Posterior vena cava (tissue), 2 donors: ENCODE data around the gene PRR13. TPM values are rescaled to one million over a fixed set of nuclear protein-coding genes. Genes with fewer than 3 reads are reported as not detected.
"Not testable (repeated sequence)": the region's sequence is repeated elsewhere in the genome, so short reads cannot be mapped to it uniquely, and the experiment has no call there.

Experiments used
- DNase-seq: peaks from one replicate; pipeline ENCODE4 v3.0.0-alpha.2; 2020; ENCODE audit warnings: low spot score
- intact Hi-C, 2 donors: fragments of 100-400 bp; cut with DNase I; formaldehyde crosslinking; loops; one replicate each; pipeline versions ENCODE4 v1.14.1 to v1.14.2; 2022 to 2023
- total RNA-seq, 2 donors: library from RNA; stranded (reverse); fragmentation: NEBNext Ultra II Directional; extraction: Animal tissue kit (Norgen Biotek cat#: 25700); gene quantifications; one replicate each; pipeline ENCODE4 v1.2.1, GENCODE V29; 2021
- donor health status: DM: yes; HTN: yes; CAD: no.
- donor health status: DM: yes; HTN: yes; CAD: no.

Gene PRR13
- total RNA-seq, 2 donors from 2014 or later, result 99.1 to 102 TPM

DNA sequence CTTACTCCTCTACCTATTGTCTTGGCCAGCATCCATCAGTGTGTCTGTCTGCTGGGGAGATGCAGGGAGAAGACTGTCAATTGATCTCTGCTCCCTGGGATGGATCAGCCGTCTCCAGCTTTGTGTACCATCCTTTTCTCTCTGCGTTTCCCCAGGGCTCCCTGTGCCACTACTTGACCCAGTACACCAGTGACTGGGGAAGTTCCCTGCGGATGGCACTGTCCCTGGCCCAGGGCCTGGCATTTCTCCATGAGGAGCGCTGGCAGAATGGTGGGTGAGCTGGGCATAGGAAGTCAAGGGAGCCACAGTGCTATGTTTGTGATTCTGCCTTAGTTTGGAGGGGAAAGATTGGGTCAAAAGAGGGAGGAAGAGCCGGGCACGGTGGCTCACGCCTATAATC, 12.8 kb upstream of the PRR13 start:
- intact Hi-C loops, result no loop called here
- DNase-seq, result peak; percentile 26

DNA sequence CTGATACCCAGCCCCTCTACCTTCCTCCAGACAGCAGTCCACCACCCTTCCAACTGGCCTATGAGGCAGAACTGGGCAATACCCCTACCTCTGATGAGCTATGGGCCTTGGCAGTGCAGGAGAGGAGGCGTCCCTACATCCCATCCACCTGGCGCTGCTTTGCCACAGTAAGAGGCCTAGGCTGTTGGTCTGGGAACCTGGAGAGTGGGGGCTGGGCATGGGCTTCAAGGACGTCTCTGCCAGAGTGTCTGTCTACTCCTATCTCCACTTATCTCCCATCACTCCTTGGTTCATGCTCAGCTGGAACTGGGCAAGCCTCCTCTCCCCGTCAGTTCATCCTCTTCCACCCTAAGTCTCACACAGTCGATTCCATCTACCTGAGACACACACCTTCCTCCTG, 11.4 kb upstream of the PRR13 start:
- intact Hi-C loops, result no loop called here

DNA sequence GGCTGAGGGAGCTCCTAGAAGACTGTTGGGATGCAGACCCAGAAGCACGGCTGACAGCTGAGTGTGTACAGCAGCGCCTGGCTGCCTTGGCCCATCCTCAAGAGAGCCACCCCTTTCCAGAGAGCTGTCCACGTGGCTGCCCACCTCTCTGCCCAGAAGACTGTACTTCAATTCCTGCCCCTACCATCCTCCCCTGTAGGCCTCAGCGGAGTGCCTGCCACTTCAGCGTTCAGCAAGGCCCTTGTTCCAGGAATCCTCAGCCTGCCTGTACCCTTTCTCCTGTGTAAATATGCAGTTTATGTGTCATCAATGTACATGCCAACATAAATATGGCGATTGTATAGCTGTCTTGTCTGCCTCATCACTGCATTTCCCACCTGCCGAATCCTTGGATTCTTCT, 10.3 kb upstream of the PRR13 start:
- intact Hi-C loops, result no loop called here
- DNase-seq, result peak; percentile 56

More for the DNA sequence above, 11.4 kb upstream of the PRR13 start:
- DNase-seq, result peak; percentile 38

DNA sequence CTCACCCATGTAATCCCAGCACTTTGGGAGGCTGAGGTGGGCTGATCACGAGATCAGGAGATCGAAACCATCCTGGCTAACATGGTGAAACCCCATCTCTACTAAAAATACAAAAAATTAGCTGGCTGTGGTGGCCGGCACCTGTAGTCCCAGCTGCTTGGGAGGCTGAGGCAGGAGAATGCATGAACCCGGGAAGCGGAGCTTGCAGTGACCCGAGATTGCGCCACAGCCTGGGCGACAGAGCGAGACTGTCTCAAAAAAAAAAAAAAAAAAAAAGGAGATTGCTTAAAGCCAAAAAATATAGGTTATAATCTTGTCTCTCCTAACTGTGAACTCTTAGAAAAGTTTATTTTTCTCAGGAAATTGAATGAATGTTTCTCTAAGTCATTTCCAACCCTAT, 6.2 kb upstream of the PRR13 start:
- intact Hi-C loops, result not testable (repeated sequence)

DNA sequence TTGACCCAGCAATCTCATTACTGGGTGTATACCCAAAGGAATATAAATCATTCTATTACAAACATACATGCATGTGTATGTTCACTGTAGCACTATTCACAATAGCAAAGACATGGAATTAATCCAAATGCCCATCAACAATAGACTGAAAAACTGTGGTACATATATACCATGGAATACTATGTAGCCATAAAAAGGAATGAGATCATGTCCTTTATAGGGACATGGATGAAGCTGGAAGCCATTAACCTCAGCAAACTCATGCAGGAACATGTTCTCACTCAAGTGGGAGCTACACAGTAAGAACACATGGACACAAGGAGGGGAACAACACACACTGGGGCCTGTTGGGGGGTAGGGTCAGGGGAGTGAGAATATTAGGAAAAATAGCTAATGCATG, 2.0 kb upstream of the PRR13 start:
- intact Hi-C loops, DNase-seq: not testable (repeated sequence)

More for the DNA sequence above, 6.2 kb upstream of the PRR13 start:
- DNase-seq, result not testable (repeated sequence)

DNA sequence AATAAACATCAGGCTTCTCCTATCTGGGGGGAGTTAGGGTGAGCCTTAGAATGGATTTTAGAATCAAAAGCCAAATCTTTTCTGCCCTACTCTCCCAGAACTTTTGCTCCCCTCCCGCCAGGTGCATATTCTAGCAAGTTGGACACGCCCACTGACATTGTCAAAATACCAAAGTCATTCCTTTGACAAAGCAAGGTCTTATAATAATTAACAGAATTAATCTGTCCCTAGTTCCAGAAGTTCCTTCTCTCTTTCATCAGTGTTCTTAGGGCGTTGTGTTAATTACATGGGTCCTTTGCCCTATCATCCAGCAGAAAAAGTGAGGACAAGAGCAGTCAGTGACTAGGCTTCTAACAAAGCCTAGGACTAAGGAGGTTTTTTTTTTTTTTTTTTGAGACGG, 2.4 kb downstream of the PRR13 start:
- intact Hi-C loops, result no loop called here

DNA sequence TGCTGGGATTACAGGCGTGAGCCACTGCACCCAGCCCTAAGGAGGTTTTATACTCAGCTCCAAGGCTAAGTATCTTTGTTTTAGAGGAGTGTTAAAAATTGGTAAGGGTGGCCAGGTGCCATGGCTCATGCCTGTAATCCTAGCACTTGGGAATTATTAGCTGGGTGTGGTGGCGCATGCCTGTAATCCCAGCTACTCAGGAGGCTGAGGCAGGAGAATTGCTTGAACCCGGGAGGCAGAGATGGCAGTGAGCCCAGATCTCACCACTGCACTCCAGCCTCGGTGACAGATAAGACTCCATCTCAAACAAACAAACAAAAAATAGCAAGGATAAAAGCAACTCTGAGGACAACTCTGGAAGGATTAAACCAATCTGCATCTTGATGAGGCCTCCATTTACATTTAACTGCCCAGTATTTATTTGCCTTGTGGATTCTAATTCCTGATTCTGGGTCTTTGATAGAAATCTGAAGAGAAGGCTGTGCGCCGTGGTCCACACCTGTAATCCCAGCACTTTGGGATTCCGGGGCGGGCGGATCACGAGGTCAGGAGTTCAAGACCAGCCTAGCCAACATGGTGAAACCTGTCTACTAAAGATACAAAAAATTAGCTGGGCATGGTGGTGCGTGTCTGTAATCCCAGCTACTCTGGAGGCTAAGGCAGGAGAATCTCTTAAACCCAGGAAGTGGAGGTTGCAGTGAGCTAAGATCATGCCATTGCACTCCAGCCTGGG, 3.2 kb downstream of the PRR13 start:
- intact Hi-C loops, DNase-seq: not testable (repeated sequence)

More for the DNA sequence above, 2.4 kb downstream of the PRR13 start:
- no peak for DNase-seq

DNA sequence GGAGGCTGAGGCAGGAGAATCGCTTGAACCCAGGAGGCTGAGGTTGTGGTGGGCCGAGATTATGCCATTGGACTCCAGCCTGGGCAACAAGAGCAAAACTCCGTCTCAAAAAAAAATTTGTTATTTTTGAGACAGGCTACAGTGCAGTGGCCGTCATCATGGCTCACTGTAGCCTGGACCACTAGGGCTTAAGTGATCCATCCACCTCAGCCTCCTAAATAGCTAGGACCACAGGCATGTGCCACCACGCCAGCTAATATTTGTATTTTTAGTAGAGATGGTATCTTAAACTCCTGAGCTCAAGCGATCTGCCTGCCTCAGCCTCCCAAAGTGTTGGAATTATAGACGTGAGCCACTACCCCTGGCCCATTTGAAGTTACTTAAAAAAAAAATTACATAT, 9.4 kb downstream of the PRR13 start:
- DNase-seq, result no peak
- intact Hi-C loops, result no loop called here

DNA sequence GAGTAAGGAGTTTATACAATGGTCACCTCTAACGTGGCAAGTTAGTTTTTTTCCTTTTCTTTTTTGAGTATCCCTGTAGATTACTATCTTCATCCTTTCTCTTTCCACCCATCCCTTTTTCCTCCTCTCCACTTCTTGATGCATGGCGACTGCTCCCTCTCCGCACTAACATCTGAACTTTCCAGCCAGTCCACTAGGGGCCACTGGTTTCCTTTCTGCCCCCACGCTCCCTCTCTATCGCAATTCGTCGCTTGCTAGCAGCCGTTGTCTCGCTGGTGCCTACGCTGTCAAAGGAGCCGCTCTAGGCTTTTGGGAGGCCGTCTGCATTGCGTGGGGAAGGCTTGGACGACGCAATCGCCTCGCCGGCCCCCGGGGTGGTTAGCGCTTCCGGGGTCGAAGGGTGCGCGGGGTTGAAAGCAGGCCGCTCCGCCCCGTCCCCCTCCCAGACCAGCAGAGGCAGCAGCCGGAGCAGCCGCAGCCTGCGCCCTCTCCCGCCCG, 10.2 kb downstream of the PRR13 start, which contains the start of gene PCBP2:
PCBP2 (plus strand) TSS at position 442 of the 498 bp plus-strand sequence. CDS start 2,699 bp downstream, outside the sequence.
- peak; percentile 99 for DNase-seq
- intact Hi-C loops, result no loop called here

DNA sequence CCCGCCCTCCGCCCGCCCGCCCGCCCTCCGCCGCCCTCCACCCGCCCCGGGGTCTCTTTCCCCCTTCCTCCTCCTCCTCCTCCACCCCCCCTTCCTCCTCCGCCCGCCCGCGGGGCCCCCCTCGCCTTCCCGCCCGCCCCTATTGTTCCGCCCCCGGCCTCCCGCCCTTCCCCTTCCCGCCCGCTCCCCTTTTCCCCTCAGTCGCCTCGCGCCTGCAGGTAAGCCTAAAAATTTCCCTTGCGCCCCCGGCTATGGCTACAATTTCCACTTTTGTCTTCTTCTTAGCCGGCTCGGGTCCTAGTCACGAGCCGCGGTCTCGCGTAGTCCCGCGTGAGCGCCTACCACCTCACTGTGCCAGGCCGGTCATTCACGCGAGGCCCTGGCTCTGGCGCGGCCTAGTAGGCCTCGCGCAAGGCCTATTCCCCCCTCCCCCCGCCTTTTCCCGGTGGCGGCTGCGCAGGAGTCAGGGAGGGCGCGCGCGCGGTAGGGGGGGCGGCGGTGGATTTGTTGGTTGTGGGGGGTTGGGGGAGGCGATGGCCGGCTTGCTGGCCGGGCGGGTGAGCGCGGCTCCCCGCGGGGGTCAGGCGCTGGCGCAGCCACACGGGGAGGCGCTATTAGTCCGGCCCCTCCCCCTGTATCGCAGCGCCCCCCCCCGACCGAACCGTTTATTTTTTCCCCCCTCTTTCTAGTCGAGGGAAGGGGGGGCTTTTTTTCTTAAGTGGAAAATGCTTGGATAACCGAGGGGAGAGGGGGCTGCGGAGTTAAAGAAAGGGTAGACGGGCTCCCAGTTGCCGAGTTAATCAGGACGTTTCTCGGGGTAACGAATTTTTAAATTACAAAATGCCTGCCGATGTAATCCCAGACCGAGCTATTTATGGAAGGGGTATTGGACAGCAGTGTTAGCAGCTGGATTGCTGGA, 10.9 kb downstream of the PRR13 start:
- peak; percentile 96 for DNase-seq
- intact Hi-C loops, result no loop called here

DNA sequence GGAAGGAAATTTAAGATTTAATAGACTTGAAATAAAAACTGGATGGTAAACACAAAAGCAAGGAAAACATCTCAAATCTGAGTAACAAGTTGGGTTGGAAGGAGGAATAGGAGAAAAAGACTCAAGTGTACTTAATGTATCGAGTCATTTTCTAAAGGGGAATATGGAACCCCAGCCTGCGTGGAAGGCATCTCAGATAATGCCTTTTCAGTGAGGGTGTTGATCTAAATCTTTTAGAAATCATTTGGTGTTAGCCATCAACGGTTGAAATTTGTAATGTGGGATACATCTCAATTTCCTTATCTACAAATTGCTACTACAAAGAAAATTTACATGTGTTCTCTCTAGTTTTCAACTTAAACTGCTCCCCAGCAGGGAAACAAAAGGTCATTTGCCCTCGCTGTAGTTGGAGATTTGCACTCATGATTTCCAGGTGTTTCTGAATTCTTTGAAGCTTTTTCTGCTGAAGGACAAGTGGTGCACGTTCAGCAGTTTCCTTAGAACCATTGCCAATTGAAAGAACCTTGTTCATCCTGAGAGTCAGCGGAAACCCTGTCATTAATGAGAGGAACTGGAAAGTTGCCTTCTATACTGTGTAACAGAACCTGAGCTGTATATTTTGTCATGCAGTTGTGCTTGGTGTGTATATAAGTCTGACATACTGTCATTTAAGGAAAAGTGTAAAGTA, 12.6 kb downstream of the PRR13 start:
- DNase-seq, result no peak
- intact Hi-C loops, result no loop called here

DNA sequence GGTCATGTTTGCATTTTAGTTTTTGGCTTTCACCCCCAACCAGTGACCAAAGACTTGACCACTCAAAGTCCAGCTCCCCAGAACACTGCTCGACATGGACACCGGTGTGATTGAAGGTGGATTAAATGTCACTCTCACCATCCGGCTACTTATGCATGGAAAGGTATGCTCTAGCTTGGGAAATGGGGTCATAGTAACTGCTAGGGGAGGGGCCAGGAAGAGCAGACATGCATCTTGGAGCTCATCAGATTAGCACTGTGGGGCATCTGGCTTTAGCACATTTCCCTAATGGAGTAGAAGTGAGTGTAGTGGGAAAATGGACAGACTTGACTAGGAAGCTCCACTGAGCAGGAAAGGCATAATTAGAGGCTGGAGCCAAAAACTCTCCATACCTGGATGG, 13.2 kb downstream of the PRR13 start:
- DNase-seq, result no peak
- intact Hi-C loops, result no loop called here

DNA sequence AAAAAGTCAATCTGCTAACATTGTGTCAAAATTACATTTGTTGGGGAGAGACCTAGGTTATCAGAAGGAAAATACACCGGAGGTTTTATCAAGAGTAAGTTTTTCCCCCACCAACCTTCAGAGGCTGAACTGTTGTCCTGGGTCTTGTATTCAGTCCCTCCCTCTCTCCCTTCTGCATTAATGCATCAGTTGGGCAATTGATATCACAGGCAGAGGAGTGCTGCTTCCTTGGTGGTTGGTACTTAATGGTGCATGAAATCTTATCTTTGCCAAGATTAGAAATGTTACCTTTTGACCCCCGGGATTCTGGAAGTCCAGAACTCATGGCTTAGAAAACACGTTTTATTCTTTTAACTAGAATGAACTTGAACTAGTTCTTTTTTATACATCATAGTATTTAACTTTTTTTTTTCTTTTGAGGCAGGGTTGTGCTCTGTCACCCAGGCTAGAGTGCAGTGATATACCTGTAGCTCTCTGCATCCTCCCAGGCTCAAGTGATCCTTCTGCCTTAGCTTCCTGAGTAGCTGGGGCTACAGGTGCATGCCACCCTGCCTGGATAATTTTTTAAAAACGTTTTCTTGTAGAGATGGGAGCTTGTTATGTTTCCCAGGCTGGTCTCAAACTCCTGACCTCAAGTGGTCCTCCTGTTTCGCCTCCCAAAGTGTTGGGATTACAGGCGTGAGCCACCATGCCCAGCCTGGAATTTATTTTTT, 15.3 kb downstream of the PRR13 start:
- intact Hi-C loops, result no loop called here
- DNase-seq, result no peak

DNA sequence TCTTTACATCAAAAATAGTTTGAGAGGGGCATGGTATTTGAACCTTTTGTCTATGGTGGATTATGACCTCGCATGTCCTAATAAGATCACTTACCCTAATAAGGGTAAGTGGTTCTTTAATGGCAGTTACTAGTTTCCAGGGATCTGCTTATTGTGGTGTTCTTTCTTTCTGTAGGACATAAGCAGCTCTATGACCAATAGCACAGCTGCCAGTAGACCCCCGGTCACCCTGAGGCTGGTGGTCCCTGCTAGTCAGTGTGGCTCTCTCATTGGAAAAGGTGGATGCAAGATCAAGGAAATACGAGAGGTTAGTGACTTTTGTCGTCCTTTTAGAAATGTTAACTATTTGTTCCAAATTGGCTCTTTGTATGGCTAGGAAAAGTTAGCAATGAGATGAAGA, 17.6 kb downstream of the PRR13 start:
- no peak for DNase-seq
- intact Hi-C loops, result no loop called here

DNA sequence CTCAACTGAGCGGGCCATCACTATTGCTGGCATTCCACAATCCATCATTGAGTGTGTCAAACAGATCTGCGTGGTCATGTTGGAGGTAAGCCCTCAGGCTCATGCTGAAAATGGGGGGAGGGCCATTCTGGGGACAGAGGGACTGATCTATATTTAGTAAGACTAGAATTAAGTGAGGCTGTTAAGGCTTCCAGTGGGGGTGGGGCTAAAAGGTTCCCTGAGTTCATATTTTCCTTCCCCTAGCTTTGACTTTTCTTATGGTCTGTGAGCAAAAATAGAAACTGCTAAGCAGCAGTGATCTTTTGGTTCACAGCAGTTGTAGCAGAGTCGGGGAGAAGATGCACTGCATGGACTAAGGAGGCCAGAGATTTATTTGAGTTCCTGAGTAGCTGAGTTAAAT, 19.5 kb downstream of the PRR13 start:
- no peak for DNase-seq
- intact Hi-C loops, result no loop called here

DNA sequence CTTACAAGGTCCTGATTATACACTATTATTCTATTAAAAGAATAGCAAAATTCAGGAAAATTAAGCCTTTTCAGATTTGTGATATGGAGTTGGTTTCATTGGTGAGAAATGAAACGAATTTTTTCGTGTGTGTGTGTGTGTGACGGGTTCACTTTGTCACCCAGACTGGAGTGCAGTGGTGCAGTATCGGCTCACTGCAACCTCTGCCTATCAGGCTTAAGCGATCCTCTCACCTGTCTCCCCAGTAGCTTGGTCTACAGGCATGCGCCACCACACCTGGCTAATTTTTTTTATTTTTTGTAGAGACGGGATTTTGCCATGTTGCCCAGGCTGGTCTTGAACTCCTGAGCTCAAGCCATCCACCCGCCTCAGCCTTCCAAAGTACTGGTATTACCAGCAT, 20.1 kb downstream of the PRR13 start:
- no peak for DNase-seq
- intact Hi-C loops, result no loop called here

DNA sequence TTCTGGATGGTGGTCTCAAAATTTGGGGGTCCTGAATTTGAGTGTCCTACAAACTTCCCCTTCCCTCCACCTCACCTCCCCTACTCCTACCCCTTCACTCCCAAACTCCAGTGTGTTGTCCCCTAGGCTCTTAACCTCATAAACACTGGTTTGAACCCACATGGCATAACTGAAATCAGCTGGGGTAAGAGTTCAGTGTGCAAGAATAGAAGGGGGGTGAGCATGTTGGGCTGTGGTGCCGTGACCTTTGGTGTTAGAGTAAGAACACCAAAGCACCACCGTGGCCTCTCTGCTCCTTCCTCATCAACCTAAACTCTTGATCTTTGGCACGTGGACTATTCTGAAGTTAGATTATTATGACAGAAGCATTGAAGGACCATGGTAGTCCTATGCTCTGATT, 21.4 kb downstream of the PRR13 start:
- intact Hi-C loops, result no loop called here

DNA sequence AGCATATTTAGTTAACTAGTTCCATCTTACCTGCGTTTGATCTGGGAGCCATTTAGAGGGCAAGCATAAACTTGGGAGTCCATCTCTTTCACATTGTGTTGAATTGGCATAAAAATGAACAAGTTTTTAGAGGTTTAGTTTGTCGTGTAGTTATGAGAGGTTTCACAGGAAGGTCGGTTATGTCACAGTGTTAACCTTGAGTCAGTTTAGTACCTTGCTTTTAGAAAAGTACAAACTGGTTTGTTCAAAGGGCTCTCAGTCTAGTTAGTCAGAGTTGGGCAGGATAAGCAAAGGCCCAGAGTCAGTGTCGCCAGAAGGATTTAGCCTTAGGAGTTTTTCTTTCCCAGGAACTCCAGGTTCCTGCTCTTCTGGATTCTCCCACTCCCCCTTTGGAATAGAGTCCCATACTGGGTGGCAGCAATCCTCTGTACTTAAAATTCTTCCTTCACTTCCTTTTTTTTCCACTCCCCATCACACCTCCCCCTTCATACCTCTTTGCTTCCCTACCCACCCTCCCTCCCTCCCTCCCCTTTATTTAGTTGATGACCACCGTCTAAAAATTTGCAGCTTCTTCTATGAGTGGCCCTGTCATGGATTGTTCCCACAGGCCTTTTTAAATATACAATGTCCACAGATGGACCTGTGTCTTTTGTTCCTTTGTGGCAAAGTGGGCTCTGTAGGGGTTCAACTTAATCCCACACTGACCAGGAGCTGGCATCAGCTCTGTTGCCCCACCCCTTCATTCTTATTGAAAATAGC, 22.4 kb downstream of the PRR13 start:
- no peak for DNase-seq
- intact Hi-C loops, result no loop called here

More for the DNA sequence above, 21.4 kb downstream of the PRR13 start:
- no peak for DNase-seq
